Heart left ventricle (tissue), 16 donors: ENCODE data around the gene PPP1R1B. TPM values are rescaled to one million over a fixed set of nuclear protein-coding genes. Genes with fewer than 3 reads are reported as not detected.

Experiments
- ATAC-seq, 4 donors: fragments of 200-7000 bp; cut with Tn5 transposase; one replicate each; pipeline ENCODE4 v1.9.1; 2020 to 2022; ENCODE audit warnings: moderate library complexity in 4 of 4, mild to moderate bottlenecking in 3 of 4, moderate number of reproducible peaks in 1 of 4
- DNase-seq, 5 donors: peaks; one replicate each; pipeline ENCODE4 v3.0.0-alpha.2; 2020
- H3K27ac ChIP-seq, 12 donors: fragments of 200-600 bp; sonication (generic) in 4 of 12; one replicate each; pipeline versions ENCODE4 v1.5.0 to v1.8.0; 2016 to 2022; ENCODE audit warnings: mild to moderate bottlenecking in 2 of 12
- H3K27me3 ChIP-seq, 9 donors: fragments of 200-600 bp; sonication (generic) in 2 of 9; one replicate each; pipeline versions ENCODE4 v1.5.1 to v1.8.0; 2016 to 2022; ENCODE audit warnings: mild to moderate bottlenecking in 3 of 9
- H3K36me3 ChIP-seq, 9 donors: fragments of 200-600 bp; sonication (generic) in 2 of 9; one replicate each; pipeline versions ENCODE4 v1.5.0 to v1.8.0; 2018 to 2022; ENCODE audit warnings: mild to moderate bottlenecking in 2 of 9
- H3K4me1 ChIP-seq, 12 donors: fragments of 200-600 bp; sonication (generic) in 4 of 12; one replicate each; pipeline versions ENCODE4 v1.5.0 to v1.8.0; 2016 to 2022; ENCODE audit warnings: mild to moderate bottlenecking in 3 of 12
- H3K4me3 ChIP-seq, 12 donors: fragments of 200-600 bp; sonication (generic) in 4 of 12; one replicate each; pipeline versions ENCODE4 v1.5.0 to v1.8.0; 2017 to 2022; ENCODE audit warnings: mild to moderate bottlenecking in 9 of 12, moderate library complexity in 4 of 12
- H3K9me3 ChIP-seq, 12 donors: fragments of 200-600 bp; sonication (generic) in 4 of 12; one replicate each; pipeline versions ENCODE4 v1.5.0 to v1.8.0; 2016 to 2022; ENCODE audit warnings: mild to moderate bottlenecking in 1 of 12
- POLR2A ChIP-seq, 2 donors: fragments of 450-650 bp; IDR thresholded peaks; one replicate each; pipeline ENCODE4 v1.6.1; 2017; ENCODE audit warnings: antibody characterized with exemption in 2 of 2, mild to moderate bottlenecking in 2 of 2, moderate library complexity in 2 of 2
- WGBS, 4 donors: extraction: QIAGEN DNeasy Blood & Tissue Kit in 2 of 4; methylation state at CpG; one replicate each; pipeline versions ENCODE4 v1.1.5 to v1.1.7; 2013 to 2018; 5-methylcytosine and 5-hydroxymethylcytosine counted together
- intact Hi-C, 10 donors: fragments of 100-400 bp; cut with DNase I; formaldehyde crosslinking; loops; one replicate each; pipeline versions ENCODE4 v1.11.1 to v1.14.2; 2022
- long read RNA-seq, 3 donors: library from polyadenylated mRNA; unstranded; transcript quantifications; one replicate each; pipeline ENCODE4 v2.0.0, GENCODE V29; 2020 to 2021
- polyA plus RNA-seq, 2 donors: library from polyadenylated mRNA; stranded (reverse); fragments of 200-250 nt; gene quantifications; one replicate each; pipeline ENCODE4 v1.2.3, GENCODE V29; 2013
- total RNA-seq, 9 donors: library from RNA; depleted of rRNA in 2 of 9; stranded (reverse); fragments of >200 nt in 2 of 9; fragmentation: NEBNext Ultra II Directional in 3 of 9; extraction: Animal tissue kit (Norgen Biotek cat#: 25700) in 3 of 9; gene quantifications; one replicate each; pipeline versions ENCODE4 v1.1.0 to v1.2.4, GENCODE V29; 2016 to 2023
- TF ChIP-seq, protein P1 (sequence below), 12 donors: fragments of 200-600 bp; sonication (generic) in 4 of 12; IDR thresholded peaks; one replicate each; pipeline versions ENCODE4 v1.5.0 to v1.8.0; 2018 to 2022; ENCODE audit warnings: antibody characterized with exemption in 12 of 12, mild to moderate bottlenecking in 5 of 12
- donor health status: ischemic (EF 13 %, LVEDD 7.1; RV severe dilation, severe dysfunction).
- donor health status: healthy with polysubstance abuse.
- donor health status: DM: no; HTN: yes; CAD: no.
- donor health status: DM: no; HTN: no; CAD: no.
- donor health status: ischemic (EF 25% LVEDD 6.9; RV normal size, moderate dysfunction).
- donor health status: ischemic (EF 25% LVEDD 5.7; RV mildly dilated, moderate dysfunction).
- donor health status: healthy.
- donor health status: DM: yes; HTN: yes; CAD: no.
- donor health status: ischemic (EF 35%, LVEDD 5.7; RV mildly dilated, moderate dysfunction).
- donor health status: nonischemic (EF 11% LVEDD 7.7; RV severe dilation, severe dysfunction).
- donor health status: DM: yes; HTN: yes; CAD: no.
- donor health status: PGD.
- donor health status: ischemic (EF 29% LVEDD 5.4; RV normal size, mild dysfunction).
- donor health status: nonischemic (EF 23%, LVEDD 6.1; RV moderate dilation, normal function).

The PPP1R1B gene
- total RNA-seq (1 to 10 TPM in 4 of 9 donors, under 1 TPM in 4, not detected in 1; 0.54 to 5.8 (median 0.88) TPM), polyA plus RNA-seq (1 to 10 TPM in 1 of 2 donors, under 1 TPM in 1; 0.61 to 2.5 TPM)
- long read RNA-seq, donor 1 = 0 reads
- long read RNA-seq, donor 2 = 0 reads
- long read RNA-seq, donor 3 = 0 reads

DNA sequence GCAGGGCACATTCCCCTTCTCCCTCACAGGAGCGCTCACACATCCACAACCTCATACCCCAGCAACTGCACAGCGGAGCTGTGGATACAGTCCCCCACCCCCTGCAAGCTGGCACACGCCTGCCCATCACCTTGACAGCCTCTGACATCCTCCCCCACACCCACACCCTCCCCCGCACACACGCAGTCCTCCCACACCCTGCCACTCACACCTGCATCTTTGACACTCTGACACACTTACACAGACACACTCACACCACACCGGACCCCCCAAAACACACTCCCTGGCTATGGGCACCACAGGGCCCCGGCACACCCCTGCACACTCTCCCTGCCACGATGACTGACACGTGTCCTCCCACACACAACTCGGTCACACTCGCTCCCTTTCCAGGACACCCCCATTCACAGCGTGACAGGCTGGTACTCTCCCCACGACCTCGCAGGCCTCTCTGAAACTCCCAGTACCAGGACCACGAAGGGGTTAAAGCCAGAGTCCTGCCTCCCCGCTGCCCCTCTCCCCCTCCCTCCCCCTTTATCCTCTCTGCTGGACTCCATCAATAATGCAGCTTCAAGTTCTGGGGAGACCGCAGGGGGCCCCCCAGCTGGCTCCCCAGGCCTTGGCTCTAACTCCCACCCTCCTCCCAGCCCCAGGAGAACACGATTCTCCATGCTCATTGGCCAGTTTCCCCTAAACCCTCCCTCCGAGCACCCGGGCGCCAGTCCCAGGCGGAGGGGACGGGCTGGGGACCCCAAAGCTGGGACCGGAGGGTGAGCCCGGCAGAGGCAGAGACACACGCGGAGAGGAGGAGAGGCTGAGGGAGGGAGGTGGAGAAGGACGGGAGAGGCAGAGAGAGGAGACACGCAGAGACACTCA is at the start of gene PPP1R1B:
Gene PPP1R1B, plus strand, starts transcription at position 782 of the 876 bp plus-strand sequence. CDS start 441 bp downstream, outside the sequence.
- intact Hi-C loops = loop anchor here in 3 of 10 donors (10.0 kb wide), 4 partner anchors 48 to 358 kb away; partner anchors contain the start of gene PSMD3 (in 1 of the 3)
- Histone ChIP-seq H3K27me3 (peaks cover 8 to 56% (median 32%) of the 10 kb centered on the region in 9 donors), H3K36me3 (no peaks in the 10 kb centered on the region), H3K9me3 (no peaks in the 10 kb centered on the region), H3K4me1 (peaks cover 0 to 22% (median 13%) of the 10 kb centered on the region in 12 donors), H3K27ac (peak within 1 kb of the TSS in 1 of 12 donors; percentile 17), H3K4me3 (peak within 1 kb of the TSS in 11 of 12 donors; percentile 16 to 52 (median 37))
- ATAC-seq (no peak), DNase-seq (no peak)
- WGBS, 4 donors = 18 to 23% (median 21%) methylated on average over 28 to 29 of the region's 29 CpGs
- TF ChIP-seq, protein P1, sequence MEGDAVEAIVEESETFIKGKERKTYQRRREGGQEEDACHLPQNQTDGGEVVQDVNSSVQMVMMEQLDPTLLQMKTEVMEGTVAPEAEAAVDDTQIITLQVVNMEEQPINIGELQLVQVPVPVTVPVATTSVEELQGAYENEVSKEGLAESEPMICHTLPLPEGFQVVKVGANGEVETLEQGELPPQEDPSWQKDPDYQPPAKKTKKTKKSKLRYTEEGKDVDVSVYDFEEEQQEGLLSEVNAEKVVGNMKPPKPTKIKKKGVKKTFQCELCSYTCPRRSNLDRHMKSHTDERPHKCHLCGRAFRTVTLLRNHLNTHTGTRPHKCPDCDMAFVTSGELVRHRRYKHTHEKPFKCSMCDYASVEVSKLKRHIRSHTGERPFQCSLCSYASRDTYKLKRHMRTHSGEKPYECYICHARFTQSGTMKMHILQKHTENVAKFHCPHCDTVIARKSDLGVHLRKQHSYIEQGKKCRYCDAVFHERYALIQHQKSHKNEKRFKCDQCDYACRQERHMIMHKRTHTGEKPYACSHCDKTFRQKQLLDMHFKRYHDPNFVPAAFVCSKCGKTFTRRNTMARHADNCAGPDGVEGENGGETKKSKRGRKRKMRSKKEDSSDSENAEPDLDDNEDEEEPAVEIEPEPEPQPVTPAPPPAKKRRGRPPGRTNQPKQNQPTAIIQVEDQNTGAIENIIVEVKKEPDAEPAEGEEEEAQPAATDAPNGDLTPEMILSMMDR (IDR thresholded peaks at IDR 0.05) = no peak
- no peak for TF ChIP-seq POLR2A (IDR thresholded peaks at IDR 0.05)

DNA sequence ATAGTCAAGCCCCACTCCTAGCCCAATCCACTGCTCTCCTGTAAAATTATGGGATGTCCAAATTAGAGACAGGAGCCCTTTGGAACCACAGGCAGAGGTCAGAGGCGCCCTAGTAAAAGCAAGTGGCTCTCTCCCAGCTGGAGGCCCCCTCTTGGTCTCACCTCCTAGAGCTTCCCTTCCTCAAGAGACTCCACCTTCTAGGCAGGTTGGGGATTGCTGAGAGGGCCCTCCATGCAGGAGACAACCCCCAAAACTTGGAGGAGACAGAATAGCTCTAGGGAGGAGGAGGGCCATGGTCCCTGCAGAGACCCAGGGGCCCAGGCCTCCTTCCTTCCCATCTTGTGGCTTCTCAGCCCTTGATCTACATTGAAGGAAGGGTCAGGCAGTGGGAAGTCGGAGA is 48.5 kb upstream of the PPP1R1B start:
- H3K9me3 ChIP-seq = no peaks in the 10 kb centered on the region
- H3K4me1 ChIP-seq = peaks cover 0 to 23% (median 11%) of the 10 kb centered on the region in 12 donors
- no peaks in the 10 kb centered on the region for H3K36me3 ChIP-seq
- no peak overlapping the region for H3K4me3 ChIP-seq
- ATAC-seq (no peak), DNase-seq (no peak)
- peak overlapping the region in 1 of 12 donors; percentile 51 for H3K27ac ChIP-seq
- intact Hi-C loops = loop anchor here in 1 of 10 donors (10.0 kb wide), 1 partner anchor 47 kb away; the partner anchor contains the start of gene PPP1R1B
- WGBS, 4 donors = 81 to 97% (median 87%) methylated on average over 2 of the region's 2 CpGs
- no peaks in the 10 kb centered on the region for H3K27me3 ChIP-seq
- TF ChIP-seq POLR2A (IDR thresholded peaks at IDR 0.05) = no peak
- TF ChIP-seq, protein P1 (IDR thresholded peaks at IDR 0.05) = no peak

DNA sequence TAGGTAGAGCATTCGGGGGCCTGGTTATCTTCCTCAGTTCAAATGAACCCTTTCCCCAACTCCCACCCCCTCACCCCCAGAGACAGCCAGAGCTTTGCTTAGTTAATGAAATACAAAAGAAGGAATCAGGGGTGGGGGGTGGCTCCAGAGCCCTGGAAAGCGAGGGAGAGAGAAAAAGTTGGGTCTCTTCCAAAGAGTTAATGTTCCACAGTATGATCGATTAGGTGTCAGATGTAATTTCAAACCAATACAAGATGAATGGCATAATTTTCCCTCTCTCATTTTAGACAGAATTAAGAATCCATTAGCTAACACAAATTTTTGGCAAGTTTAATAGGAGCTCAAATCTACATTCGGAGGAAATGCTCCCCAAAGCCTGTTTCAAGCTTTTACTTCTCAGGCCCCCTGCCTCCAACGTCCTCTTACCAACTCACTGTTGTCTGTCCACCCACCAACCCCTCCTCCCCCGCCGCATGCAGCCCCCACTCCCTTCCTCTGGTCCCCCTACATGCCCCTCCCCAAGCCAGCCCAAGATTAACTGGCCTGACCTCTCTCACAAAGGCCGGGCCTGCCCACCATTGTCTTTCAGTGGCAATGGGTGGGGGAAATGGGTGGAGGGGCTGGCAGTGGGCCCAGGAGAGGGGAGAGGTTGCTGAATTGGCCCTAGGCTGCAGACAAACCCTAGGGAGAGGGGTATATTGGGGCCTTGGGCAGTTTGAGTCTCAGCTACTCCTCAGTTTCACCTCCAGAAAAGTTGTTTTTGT is 47.3 kb upstream of the PPP1R1B start:
- Histone ChIP-seq H3K4me3 (no peak overlapping the region), H3K9me3 (no peaks in the 10 kb centered on the region), H3K27me3 (no peaks in the 10 kb centered on the region), H3K36me3 (no peaks in the 10 kb centered on the region), H3K27ac (peak overlapping the region in 4 of 12 donors; percentile 16 to 57 (median 52)), H3K4me1 (peaks cover 0 to 17% (median 6%) of the 10 kb centered on the region in 12 donors)
- 51 to 61% (median 55%) methylated on average over 8 of the region's 8 CpGs for WGBS, 4 donors
- intact Hi-C loops = loop anchor here in 1 of 10 donors (10.0 kb wide), 1 partner anchor 45 kb away; the partner anchor contains the start of gene PPP1R1B
- ATAC-seq (peak; percentile 55 to 95 (median 78)), DNase-seq (peak; percentile 73 to 84 (median 80))
- no peak for TF ChIP-seq POLR2A (IDR thresholded peaks at IDR 0.05)
- TF ChIP-seq, protein P1 (IDR thresholded peaks at IDR 0.05) = no peak
